NCI-H2107 treated with DMSO at 0.1 percent for 48 hours (cell line): ENCODE results near the gene LRRC58.
"Not testable (repeated sequence)": the region's sequence is repeated elsewhere in the genome, so short reads cannot be mapped to it uniquely, and the experiment has no call there.

ENCODE experiments used
- DNase-seq: peaks from one replicate; lab custom pipeline; 2025; ENCODE audit not compliant: unreplicated experiment; lab: John Stamatoyannopoulos, UW

Gene LRRC58

DNA sequence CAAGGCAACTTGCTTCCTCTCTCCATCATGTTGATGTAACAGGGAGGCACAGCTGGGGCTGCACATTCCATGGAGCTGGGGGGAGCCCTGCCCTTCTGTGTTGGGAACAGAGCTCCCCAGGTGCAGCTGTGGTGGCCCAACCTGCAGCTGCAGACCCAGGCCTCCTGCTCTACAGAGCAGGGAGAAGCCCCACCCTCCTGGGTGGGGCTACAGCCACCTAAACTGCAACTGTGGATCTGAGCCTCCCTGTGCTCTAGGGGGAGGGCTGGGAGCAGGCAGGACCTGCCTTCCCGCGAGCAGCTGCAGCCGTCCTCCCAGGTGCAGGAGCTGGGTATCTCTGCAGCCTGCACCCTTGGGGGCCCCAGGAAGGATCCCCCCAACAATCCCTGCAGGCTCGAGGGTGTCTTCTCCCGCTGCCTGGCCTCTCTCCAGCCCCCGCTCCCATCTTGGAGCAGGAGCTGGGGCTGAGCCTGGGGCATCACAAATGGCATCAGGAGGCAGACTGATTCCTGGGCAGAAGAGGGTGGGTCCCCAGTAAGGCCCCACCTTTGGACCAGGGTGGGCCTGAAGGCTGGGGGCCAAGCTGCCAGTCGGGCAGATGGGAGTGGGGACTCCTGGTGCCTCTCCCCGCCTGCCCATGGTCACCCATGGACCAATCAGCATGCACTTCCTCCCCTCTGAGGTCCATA lies 7.4 kb downstream of the LRRC58 start:
- DNase-seq, result no peak

- no peak for DNase-seq
These were observed 9.8 kb downstream of the LRRC58 start for GRCh38 chr3:120339362-120339761.

DNA sequence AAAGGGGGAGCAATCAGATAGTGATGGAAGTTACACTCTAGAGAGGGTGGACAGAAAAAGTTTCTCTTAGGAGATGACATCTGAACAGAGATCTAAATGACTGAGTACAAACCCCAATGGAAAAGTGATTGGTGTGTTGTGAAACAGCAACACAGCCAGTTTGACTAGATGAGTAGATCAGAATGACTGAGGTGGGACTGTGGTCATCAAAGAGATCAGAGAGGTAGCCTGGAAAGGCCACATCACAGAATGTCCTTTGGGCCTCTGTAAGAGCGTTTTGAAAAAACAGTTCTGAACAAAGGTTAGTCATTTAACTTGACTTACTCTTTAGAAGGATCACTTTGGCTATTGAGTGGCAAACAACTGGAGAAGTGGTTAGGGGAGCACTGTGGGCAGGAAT lies 10.6 kb downstream of the LRRC58 start:
- no peak for DNase-seq

GRCh38 chr3:120332646-120333045 lies 16.5 kb downstream of the LRRC58 start:
- DNase-seq, result no peak

DNA sequence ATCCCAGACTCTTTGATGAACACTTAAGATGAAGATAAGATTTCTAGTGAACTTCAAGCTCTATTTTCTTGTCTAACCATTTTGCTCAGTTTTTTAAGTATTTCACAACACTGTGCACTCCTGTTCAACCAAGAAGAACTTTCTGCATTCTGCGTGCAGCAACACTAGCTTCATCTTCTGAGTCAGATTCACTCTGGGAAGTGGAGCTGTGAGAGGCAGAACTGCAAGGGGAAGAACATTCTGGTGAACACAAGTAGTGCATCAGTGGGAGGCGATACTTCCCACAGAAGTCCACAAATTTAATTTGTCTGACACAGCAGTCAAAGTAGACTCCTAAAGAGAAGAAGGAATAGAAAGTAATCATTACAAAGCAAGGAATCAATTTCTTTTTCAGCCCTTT lies 18.1 kb downstream of the LRRC58 start:
- no peak for DNase-seq

GRCh38 chr3:120326784-120327183 lies 22.4 kb downstream of the LRRC58 start:
- no peak for DNase-seq

DNA sequence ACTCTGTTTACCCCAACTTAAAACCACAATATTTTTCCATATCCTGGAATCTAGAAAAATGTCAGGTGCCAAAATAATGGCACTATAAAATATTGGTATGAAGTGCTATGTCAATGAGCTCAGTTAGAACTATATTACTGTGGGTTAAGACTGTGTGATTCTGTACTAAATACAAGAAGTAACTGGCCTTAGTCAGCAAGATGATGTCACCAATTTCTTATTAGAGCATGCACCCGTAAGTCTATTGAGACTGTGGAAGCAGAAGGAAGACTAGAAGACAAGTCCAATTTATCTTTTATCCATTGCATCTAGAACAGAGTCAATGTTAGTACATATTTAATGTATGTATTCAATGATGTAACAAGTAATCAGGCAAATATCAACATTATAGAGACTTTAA lies 25.0 kb downstream of the LRRC58 start:
- DNase-seq, result no peak

DNA sequence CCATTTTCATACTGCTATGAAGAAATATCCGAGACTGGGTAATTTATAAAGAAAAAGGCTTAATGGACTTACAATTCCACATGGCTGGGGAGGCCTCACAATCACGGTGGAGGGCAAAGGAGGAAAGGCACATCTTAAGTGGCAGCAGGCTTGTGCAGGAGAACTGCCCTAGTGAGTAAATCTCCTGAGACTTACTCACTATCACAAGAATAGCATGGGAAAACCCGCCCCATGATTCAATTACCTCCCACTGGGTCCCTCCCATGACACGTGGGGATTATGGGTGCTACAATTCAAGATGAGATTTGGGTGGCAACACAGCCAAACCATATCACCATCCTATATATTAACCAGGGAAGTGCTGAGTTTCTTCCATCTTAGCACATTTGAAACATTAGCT lies 25.4 kb downstream of the LRRC58 start:
- not testable (repeated sequence) for DNase-seq

- no peak for DNase-seq
These were observed 37.0 kb downstream of the LRRC58 start for GRCh38 chr3:120311863-120312794.

DNA sequence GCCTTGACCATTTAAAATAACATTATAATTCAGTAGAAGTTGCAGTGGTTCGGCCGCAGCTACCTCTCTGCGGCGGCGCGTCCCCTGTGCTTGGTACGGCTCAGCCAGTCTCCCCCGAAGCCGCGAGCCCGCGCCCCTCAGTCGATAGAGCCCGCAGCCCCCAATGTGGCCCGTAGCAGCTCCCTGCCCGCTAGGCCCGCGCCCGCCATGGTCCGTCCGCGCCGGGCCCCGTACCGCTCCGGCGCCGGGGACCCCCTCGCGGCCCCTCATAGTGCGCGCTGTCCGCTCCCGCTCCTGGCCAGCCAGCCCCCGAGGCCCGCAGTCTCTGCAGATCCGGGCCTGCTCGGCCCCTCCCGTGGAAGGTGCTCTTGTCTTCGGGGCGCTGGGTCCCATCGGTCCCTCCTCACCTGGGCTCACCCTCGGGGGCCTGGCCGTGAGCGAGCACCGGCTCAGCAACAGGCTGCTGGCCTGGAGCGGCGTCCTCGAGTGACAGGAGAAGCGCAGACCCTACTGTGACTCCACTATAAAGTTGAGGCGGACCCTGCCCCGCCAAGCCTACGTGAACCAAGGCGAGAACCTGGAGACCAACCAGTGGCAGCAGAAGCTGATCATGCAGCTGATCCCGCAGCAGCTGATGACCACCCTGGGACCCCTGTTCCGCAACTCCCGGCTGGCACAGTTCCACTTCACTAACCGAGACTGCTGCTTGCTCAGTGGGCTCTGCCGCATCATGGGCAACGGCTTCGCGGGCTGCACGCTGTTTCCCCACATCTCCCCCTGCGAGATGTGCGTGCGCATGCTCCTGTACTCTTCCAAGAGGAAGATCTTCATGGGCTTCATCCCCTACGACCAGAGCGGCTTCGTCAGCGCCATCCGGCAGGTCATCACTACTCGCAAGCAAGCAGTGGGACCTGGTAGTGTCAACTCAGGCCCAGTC lies 42.4 kb downstream of the LRRC58 start:
- DNase-seq, result no peak

- DNase-seq, result no peak
These were observed 44.5 kb downstream of the LRRC58 start for GRCh38 chr3:120304616-120305015.

GRCh38 chr3:120302361-120302760 lies 46.8 kb downstream of the LRRC58 start:
- DNase-seq, result no peak

DNA sequence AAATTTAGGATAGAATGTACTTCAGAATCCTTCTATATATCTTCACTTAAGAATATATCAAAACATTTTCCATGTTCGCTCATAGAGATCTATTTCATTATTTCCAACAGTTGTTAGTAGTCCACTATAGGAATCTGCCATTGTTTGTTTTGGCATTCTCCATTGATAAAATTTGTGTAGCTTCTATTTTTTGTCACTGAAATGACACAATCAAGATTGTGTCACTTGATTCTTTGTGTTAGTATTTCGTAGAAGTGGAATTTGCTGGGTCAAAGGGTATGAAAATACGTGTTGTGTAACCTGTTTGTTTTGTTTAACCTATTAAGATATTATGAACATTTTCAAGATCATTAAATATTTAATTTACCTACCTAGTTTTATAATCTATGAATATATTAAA lies 48.2 kb downstream of the LRRC58 start:
- no peak for DNase-seq

GRCh38 chr3:120299403-120299802 lies 49.8 kb downstream of the LRRC58 start:
- no peak for DNase-seq

GRCh38 chr3:120298996-120299395 lies 50.2 kb downstream of the LRRC58 start:
- DNase-seq, result no peak

DNA sequence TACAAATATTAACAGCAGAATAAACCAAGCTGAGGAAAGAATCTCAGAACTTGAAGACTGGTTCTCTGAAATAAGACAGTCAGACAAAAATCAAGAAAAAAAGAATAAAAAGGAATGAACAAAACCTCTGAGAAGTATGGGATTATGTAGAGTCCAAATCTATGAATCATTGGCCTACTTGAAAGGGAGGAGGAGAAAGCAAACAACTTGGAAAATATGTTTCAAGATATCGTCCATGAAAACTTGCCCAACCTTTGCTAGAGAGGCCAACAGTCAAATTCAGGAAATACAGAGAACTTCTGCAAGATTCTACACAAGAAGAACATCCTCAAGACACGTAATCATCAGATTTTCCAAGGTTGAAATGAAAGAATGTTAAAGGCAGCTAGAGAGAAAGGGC lies 57.6 kb downstream of the LRRC58 start:
- not testable (repeated sequence) for DNase-seq

DNA sequence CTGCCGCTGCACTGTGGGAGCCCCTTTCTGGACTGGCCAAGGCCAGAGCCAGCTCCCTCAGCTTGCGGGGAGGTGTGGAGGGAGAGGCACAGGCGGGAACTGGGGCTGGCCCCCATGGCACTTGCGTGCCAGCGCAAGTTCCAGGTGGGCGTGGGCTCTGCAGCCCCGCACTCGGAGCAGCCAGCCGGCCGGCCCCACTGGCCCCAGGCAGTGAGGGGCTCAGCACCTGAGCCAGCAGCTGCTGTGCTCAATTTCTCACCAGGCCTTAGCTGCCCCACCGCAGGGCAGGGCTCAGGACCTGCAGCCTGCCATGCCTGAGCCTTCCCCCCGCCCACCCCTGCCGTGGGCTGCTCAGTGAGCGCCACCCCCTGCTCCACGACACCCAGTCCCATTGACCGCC lies 59.5 kb downstream of the LRRC58 start:
- DNase-seq, result no peak

GRCh38 chr3:120286465-120286864 lies 62.7 kb downstream of the LRRC58 start:
- no peak for DNase-seq

DNA sequence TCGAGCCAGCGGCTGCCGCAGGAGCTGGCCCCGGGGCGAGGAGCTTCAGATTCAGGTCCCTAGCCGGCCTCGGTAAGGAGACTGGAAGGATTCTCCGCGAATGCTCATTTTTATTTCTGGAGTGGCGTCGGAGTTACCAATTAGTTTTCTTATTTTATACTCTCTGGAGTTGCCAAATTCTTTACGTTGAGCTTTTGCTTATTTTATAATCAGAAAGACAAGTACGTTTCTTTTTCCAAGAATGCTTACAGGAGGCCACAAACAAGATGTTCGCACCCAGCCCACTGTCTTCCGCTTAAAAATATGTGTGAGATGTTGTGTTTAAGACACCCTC lies 63.7 kb downstream of the LRRC58 start:
- no peak for DNase-seq

GRCh38 chr3:120284747-120285507 lies 64.2 kb downstream of the LRRC58 start, which contains the start of gene GPR156:
Gene GPR156, minus strand, starts transcription at chr3:120285222. Its CDS starts 41,124 bp downstream, at chr3:120244098.
- DNase-seq, result no peak

DNA sequence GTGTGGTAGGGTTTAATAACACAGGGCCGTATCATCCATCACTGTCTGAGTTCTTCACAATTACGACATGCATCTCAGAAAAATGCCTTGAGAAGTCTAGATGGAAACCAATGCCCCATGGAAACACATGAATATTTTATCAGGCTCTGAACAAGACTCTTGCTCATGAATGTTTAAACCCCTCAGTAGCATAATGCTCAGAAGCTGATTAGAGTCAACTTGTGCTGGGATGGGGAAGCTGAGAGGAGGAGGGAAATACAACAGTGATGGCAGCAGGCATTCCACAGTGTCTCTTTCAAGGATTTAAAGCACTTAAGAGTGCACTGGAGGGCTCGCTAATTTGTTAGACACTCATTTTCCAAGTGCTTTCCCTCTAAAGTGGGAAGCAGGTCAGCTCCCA lies 67.9 kb downstream of the LRRC58 start:
- no peak for DNase-seq
